Stimulated activated naive B cell treated with anti-CD40 and anti-IgM and Interleukin-4, amounts not matched to agents 10 μg/mL and 1 μg/mL and 100 μg/mL, for 72 hours (primary cell): ENCODE data around the gene UBE3B.

Experiments
- ATAC-seq, 2 donors: fragments of 150-1000 bp; cut with Tn5 transposase; replicated peaks; 2 replicates each; pipeline ENCODE4 v1.10.0; 2021; ENCODE audit warnings: moderate library complexity in 1 of 2
- DNase-seq: peaks from one replicate; pipeline ENCODE4 v3.0.0; 2021
- H3K27ac Mint-ChIP-seq: one replicate; pipeline ENCODE4 v1.8.0; 2022; ENCODE audit warnings: mild to moderate bottlenecking, mixed read lengths
- H3K27me3 Mint-ChIP-seq, 2 donors: one replicate each; pipeline ENCODE4 v1.8.0; 2022; ENCODE audit warnings: mixed read lengths in 2 of 2
- H3K36me3 Mint-ChIP-seq, 2 donors: one replicate each; pipeline ENCODE4 v1.8.0; 2022; ENCODE audit warnings: mixed read lengths in 2 of 2, mild to moderate bottlenecking in 1 of 2
- H3K4me1 Mint-ChIP-seq, 2 donors: one replicate each; pipeline ENCODE4 v1.8.0; 2022; ENCODE audit warnings: mixed read lengths in 2 of 2, mild to moderate bottlenecking in 1 of 2
- H3K4me3 Mint-ChIP-seq, 2 donors: one replicate each; pipeline ENCODE4 v1.8.0; 2022; ENCODE audit warnings: mild to moderate bottlenecking in 2 of 2, mixed read lengths in 2 of 2, moderate library complexity in 1 of 2
- H3K9me3 Mint-ChIP-seq, 2 donors: one replicate each; pipeline ENCODE4 v1.8.0; 2022; ENCODE audit warnings: mixed read lengths in 2 of 2, mild to moderate bottlenecking in 1 of 2

Gene UBE3B

DNA sequence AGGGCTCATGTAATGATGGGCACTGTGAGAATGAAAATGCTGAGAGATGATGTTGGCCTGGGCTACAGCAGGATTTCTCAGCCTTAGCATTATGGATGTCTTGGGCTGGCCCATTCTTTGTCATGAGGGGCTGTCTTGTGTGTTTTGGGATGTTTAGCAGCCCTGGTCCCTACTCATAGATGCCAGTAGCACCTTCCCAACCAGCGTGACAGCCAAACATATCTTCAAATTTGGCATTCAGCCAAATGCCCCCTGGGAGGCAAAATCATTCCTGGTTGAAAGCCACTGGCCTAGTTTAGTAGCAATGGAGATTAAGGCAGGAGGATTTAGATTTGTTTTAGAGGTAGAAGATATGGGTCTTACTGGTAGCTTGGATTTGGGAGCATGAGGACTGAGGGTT, 26.6 kb downstream of the UBE3B start:
- DNase-seq (no peak), ATAC-seq (no peak)
- Mint-ChIP-seq H3K27me3 (no peaks in the 10 kb centered on the region), H3K27ac (no peak overlapping the region), H3K4me3 (no peak overlapping the region), H3K36me3 (peaks cover 42 to 55% of the 10 kb centered on the region in 2 donors), H3K9me3 (no peaks in the 10 kb centered on the region), H3K4me1 (no peaks in the 10 kb centered on the region)

DNA sequence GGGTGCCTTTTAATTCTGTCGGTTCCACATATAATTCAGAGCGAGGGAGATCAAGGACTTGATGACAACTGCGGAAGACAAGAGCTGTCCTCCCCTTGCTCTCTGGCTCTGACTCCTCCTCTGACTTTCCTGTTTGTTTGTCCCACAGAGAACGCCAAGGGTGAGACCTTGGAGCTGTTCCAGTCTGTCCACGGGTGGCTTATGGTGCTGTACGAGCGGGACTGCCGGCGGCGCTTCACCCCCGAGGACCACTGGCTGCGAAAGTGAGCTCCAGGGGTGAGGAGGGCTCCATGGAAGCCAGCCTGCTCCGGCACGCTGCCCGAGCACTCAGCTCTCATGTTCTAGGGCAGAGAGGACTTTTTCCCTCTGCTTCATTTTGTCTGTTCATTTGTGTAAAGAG, 32.8 kb downstream of the UBE3B start:
- ATAC-seq = no peak
- Mint-ChIP-seq H3K9me3 (no peaks in the 10 kb centered on the region), H3K27me3 (no peaks in the 10 kb centered on the region), H3K4me3 (no peak overlapping the region), H3K27ac (no peak overlapping the region), H3K4me1 (no peaks in the 10 kb centered on the region), H3K36me3 (peaks cover 48 to 59% of the 10 kb centered on the region in 2 donors)
- DNase-seq = no peak

- no peak overlapping the region for H3K27ac Mint-ChIP-seq
- H3K4me1 Mint-ChIP-seq = no peaks in the 10 kb centered on the region
- H3K4me3 Mint-ChIP-seq = no peak overlapping the region
- peaks cover 51 to 72% of the 10 kb centered on the region in 2 donors for H3K36me3 Mint-ChIP-seq
- no peaks in the 10 kb centered on the region for H3K27me3 Mint-ChIP-seq
- no peaks in the 10 kb centered on the region for H3K9me3 Mint-ChIP-seq
- DNase-seq (no peak), ATAC-seq (no peak)
Measured at GRCh38 chr12:109512608-109513007, 35.2 kb downstream of the UBE3B start.

DNA sequence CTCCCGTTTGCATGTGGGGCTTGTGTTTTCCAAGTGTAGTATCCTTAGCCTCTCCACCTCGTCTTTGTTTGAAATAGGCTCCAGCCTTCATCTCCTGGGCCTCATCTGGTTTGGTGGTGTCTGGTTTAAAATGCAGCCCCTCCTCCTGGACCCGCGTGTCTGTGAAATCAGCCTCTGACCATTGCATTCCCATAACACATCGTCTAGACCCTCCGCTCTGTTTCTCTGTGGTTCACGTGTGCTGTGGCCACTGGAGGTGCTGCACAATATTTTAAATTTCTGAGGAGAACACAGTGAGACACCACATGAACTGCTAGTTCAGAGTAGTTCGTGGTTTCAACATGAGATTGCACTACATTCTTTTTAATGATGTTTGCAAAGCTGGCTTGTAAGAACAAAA, 35.6 kb downstream of the UBE3B start:
- H3K27ac Mint-ChIP-seq = no peak overlapping the region
- no peaks in the 10 kb centered on the region for H3K27me3 Mint-ChIP-seq
- no peak overlapping the region for H3K4me3 Mint-ChIP-seq
- no peaks in the 10 kb centered on the region for H3K9me3 Mint-ChIP-seq
- ATAC-seq (no peak), DNase-seq (no peak)
- H3K4me1 Mint-ChIP-seq = no peaks in the 10 kb centered on the region
- H3K36me3 Mint-ChIP-seq = peaks cover 53 to 76% of the 10 kb centered on the region in 2 donors

DNA sequence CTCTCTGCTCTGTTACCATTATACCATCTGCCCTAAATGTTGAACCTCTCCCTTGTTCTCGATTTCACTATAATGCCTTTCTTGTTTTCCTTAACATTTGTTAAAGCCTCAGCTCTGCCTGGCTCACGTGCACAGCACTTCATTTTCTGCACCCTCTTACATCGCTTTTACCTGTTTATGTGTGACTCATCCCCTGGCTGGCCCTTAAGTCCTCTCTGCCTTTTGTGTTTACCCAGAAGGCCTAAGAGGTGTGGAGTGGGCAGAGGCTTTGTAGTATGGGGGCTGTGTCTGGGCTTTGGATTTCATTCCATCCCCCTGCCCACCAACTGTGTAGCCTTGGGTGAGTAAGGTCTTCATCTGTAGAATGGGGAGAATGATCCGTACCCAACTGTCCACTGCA, 36.5 kb downstream of the UBE3B start:
- no peaks in the 10 kb centered on the region for H3K9me3 Mint-ChIP-seq
- no peaks in the 10 kb centered on the region for H3K4me1 Mint-ChIP-seq
- H3K27me3 Mint-ChIP-seq = no peaks in the 10 kb centered on the region
- H3K4me3 Mint-ChIP-seq = no peak overlapping the region
- DNase-seq (no peak), ATAC-seq (no peak)
- H3K27ac Mint-ChIP-seq = no peak overlapping the region
- peaks cover 58 to 79% of the 10 kb centered on the region in 2 donors for H3K36me3 Mint-ChIP-seq

DNA sequence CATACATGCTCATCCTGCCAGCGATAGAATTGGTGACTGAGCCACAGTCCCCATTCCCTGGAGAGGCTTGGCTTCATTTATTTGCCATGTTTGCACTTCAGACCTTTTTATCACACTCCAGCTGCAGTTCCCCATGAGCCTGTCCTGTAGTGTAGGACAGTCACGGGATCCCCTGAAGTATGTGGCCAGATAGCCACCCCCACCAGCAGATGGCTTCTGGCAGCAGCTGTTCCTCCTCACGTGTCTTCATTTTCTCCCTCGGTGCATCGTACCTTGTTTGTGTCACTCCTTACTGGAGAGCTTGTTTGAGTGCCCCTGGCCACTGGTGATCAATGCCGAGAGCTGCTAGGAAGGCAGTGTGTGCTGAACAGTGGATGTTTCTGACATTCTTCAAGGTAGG, 40.2 kb downstream of the UBE3B start:
- DNase-seq (no peak), ATAC-seq (no peak)
- Mint-ChIP-seq H3K4me1 (no peaks in the 10 kb centered on the region), H3K9me3 (no peaks in the 10 kb centered on the region), H3K27ac (no peak overlapping the region), H3K27me3 (no peaks in the 10 kb centered on the region), H3K4me3 (no peak overlapping the region), H3K36me3 (peaks cover 51 to 71% of the 10 kb centered on the region in 2 donors)

DNA sequence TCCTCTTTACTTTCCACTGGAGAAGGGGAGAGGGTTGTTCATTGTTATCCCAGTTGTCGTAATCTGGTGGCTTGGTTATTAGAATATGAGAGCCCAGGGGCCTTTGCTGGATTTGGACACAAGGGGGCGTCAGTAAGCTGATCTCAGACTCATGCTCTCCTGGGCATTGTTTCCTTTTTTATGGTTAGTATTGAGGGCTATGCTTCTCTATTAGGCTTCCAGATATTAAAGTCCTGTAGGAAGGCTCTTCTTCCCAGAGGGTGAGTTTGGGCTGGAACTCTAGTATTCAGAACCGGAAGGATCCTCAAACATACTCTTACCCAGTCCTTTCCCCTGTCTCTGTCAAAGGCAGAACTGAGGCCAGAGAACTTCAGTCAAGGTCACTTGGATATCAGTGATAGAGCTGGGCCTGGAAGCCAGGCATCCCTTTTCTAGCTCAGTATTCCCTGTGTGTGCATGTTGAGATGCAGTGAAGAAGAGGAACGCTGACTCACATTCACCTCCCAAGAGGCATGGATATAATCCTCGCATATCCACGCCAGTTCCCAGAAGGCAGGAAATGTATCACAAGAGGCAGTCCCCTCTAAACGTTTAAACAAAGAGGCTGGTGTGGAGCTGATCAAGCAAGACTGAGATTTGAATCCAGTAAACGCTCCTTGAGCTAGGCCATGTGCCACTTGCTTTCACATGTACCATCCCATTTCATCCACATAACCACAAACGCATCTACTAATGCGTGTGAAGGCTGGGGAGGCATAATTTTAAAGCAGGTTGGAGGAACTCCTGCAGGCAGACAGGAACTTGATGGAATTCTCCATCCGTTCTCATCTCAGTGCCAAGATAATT, 41.6 kb downstream of the UBE3B start:
- Mint-ChIP-seq H3K4me3 (no peak overlapping the region), H3K9me3 (no peaks in the 10 kb centered on the region), H3K27me3 (no peaks in the 10 kb centered on the region), H3K27ac (peak overlapping the region; percentile 42), H3K36me3 (peaks cover 50 to 72% of the 10 kb centered on the region in 2 donors), H3K4me1 (no peaks in the 10 kb centered on the region)
- ATAC-seq (peak; percentile 61 to 74), DNase-seq (no peak)

DNA sequence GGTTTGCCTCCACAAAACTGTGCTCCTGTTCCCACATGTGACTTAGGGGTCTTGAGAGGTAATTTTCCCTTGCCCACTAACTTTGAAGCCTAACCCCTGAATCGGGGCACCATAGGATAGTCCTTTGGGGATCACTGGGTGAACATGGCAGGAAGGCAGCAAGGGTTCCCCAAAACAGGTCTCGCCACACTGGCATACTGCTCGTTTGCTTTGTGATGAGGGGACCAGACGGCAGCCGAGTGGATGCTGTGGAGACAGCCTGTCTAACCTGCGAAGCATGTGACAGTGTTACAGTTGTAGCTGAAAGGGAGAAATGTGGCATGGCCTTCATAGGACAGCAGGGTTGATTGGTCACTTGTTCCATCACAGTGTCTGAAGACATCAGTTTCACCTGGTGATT, 42.4 kb downstream of the UBE3B start:
- Mint-ChIP-seq H3K36me3 (peaks cover 49 to 72% of the 10 kb centered on the region in 2 donors), H3K4me1 (no peaks in the 10 kb centered on the region), H3K4me3 (no peak overlapping the region), H3K27me3 (no peaks in the 10 kb centered on the region), H3K9me3 (no peaks in the 10 kb centered on the region), H3K27ac (peak overlapping the region; percentile 73)
- DNase-seq (no peak), ATAC-seq (no peak)

GRCh38 chr12:109521831-109522230, 44.4 kb downstream of the UBE3B start:
- Mint-ChIP-seq H3K9me3 (no peaks in the 10 kb centered on the region), H3K4me1 (no peaks in the 10 kb centered on the region)
- ATAC-seq = no peak

GRCh38 chr12:109523071-109523470, 45.6 kb downstream of the UBE3B start:
- Mint-ChIP-seq H3K27me3 (no peaks in the 10 kb centered on the region), H3K9me3 (no peaks in the 10 kb centered on the region), H3K4me3 (no peak overlapping the region), H3K36me3 (peaks cover 49 to 68% of the 10 kb centered on the region in 2 donors), H3K27ac (peak overlapping the region; percentile 37), H3K4me1 (no peaks in the 10 kb centered on the region)
- ATAC-seq (no peak), DNase-seq (no peak)

More at GRCh38 chr12:109521831-109522230, 44.4 kb downstream of the UBE3B start:
- Mint-ChIP-seq H3K27ac (no peak overlapping the region), H3K27me3 (no peaks in the 10 kb centered on the region), H3K4me3 (no peak overlapping the region), H3K36me3 (peaks cover 51 to 71% of the 10 kb centered on the region in 2 donors)
- DNase-seq = no peak

DNA sequence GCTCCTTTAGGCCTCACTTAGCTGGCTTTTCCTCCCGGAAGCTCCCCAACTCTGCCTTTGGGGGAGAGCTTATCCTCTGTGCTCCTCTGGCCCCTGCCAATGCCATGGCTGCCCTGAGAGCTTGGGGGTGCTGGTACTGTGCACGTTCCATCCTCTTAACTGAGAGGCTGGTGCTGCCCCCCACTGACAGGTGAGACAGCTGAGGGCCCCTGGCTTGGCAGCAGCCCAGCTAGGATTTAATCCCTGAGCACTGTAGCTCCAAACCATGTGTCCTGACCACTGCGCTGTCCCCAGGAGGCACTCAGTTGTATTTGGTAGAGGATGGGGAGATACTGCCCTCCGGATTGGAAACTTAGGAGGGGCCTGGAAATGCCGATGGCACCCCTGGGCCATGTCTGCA, 46.1 kb downstream of the UBE3B start:
- Mint-ChIP-seq H3K27ac (no peak overlapping the region), H3K9me3 (no peaks in the 10 kb centered on the region), H3K36me3 (peaks cover 45 to 64% of the 10 kb centered on the region in 2 donors), H3K27me3 (no peaks in the 10 kb centered on the region), H3K4me1 (no peaks in the 10 kb centered on the region), H3K4me3 (no peak overlapping the region)
- DNase-seq (no peak), ATAC-seq (no peak)

DNA sequence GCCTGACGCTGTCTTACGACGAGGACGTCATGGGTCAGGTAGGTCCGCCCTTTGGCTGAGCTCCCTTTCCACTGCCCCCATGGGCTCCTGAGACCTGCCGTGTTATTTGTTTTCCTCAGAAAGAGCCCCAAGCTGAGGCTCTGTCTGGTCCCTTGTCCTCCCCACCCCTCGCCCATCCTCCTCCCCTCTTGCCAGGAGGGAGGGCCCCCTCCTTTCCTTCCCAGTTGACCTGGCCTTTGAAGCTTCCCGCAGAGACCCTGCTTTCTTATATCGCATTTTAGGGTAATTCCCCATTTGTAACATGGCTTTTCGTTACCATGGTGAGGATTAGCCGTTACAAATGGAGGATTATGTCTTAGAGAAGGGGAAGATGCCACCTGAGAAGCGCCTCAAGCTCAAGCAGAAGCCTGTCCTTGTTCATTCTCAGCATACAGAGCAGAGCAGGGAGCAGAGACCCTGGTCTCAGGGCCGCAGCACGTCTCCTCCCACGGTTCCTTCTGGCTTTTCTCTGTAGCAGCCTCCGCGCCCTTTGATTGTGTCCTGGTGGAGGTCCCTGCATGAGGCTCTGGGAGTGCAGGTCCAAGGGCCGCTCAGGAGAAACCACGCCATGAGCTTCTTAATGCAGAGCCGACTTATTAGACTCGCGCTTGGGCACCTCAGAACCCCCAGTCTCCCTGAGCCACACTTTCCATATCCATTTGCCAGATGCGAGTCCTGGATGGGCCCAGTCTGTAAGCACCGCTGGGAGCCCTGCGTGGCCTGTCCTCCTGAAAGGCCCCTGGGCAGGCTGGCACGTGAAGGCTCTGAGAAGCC, 47.2 kb downstream of the UBE3B start:
- no peak overlapping the region for H3K4me3 Mint-ChIP-seq
- no peaks in the 10 kb centered on the region for H3K9me3 Mint-ChIP-seq
- no peak for DNase-seq
- ATAC-seq = no peak
- H3K36me3 Mint-ChIP-seq = peaks cover 45 to 65% of the 10 kb centered on the region in 2 donors
- H3K4me1 Mint-ChIP-seq = no peaks in the 10 kb centered on the region
- no peak overlapping the region for H3K27ac Mint-ChIP-seq
- no peaks in the 10 kb centered on the region for H3K27me3 Mint-ChIP-seq

DNA sequence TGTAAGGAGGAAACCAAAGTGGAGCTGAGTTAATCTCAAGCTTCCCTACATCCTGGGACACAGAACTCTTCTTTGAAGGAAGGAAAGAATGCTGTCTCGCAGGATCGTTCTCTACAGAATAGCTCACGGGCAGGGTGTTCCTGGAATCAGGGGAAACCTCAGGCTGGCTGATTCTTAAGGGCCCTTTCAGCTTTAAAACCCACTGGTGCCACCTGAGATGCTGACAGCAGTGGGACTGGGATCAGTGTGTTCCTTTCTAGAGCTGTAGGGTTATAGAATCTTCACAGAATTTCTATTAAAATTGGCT, 47.8 kb downstream of the UBE3B start:
- Mint-ChIP-seq H3K4me1 (no peaks in the 10 kb centered on the region), H3K27me3 (no peaks in the 10 kb centered on the region), H3K36me3 (peaks cover 47 to 65% of the 10 kb centered on the region in 2 donors), H3K9me3 (no peaks in the 10 kb centered on the region), H3K27ac (no peak overlapping the region), H3K4me3 (no peak overlapping the region)
- ATAC-seq (no peak), DNase-seq (no peak)

- Mint-ChIP-seq H3K4me3 (no peak overlapping the region), H3K27ac (no peak overlapping the region), H3K36me3 (peaks cover 44 to 54% of the 10 kb centered on the region in 2 donors), H3K9me3 (no peaks in the 10 kb centered on the region), H3K27me3 (no peaks in the 10 kb centered on the region), H3K4me1 (no peaks in the 10 kb centered on the region)
- no peak for DNase-seq
- ATAC-seq = no peak
Measured at GRCh38 chr12:109527489-109528123, 50.2 kb downstream of the UBE3B start.
